DOHH2 (cell line): ENCODE data around the gene WDR45.

Experiments
- CTCF ChIP-seq: fragments of 200-600 bp; sonication (generic); IDR thresholded peaks from one replicate; pipeline ENCODE4 v1.5.1; 2014; ENCODE audit warnings: antibody characterized with exemption, mild to moderate bottlenecking, low read depth, low read length; ENCODE audit not compliant: poor library complexity, severe bottlenecking
- EZH2phosphoT487 ChIP-seq: fragments of 200-600 bp; sonication (generic); IDR thresholded peaks from 2 replicates; pipeline ENCODE4 v1.6.1; 2017; ENCODE audit warnings: borderline replicate concordance, mild to moderate bottlenecking, antibody characterized with exemption, low read length, moderate library complexity, mixed read lengths

- no peak for TF ChIP-seq EZH2phosphoT487
- TF ChIP-seq CTCF: peak; percentile 27
Measured at GRCh38 chrX:49106930-49107329, 27.2 kb upstream of the WDR45 start.
